GM12878 (cell line): ENCODE results near the gene BTNL9. TPM values are rescaled to one million over a fixed set of nuclear protein-coding genes. Genes with fewer than 3 reads are reported as not detected.

Experiments used
- ATAC-seq: fragments of 200-7000 bp; cut with Tn5 transposase; 3 replicates; pipeline ENCODE4 v1.9.1; 2020; ENCODE audit warnings: mild to moderate bottlenecking, moderate library complexity
- BruUV-seq: library from RNA; stranded (reverse); fragments of 400-500 nt; replicated peaks from 2 replicates; lab custom pipeline; 2021; lab: Mats Ljungman, UMichigan
- CTCF ChIA-PET: fragments of 300-600 bp; sonication (Branson Sonifier 250); formaldehyde crosslinking; extraction: SDS; loops from one replicate; lab custom pipeline; 2021; ENCODE audit warnings: inconsistent platforms; lab: Yijun Ruan, JAX
- POLR2A ChIA-PET: fragments of 350-600 bp; formaldehyde crosslinking; extraction: SDS; loops from one replicate; lab custom pipeline; 2021; ENCODE audit warnings: inconsistent platforms; lab: Charles Lee
- RAD21 ChIA-PET: fragments of 300-600 bp; sonication (Branson Sonifier 250); formaldehyde crosslinking; loops from one replicate; lab custom pipeline; 2023; ENCODE audit warnings: antibody characterized with exemption; ENCODE audit not compliant: unreplicated experiment; lab: Charles Lee
- SMC1A ChIA-PET: fragments of 300-600 bp; sonication (Branson Sonifier 250); formaldehyde crosslinking; loops from one replicate; lab custom pipeline; 2023; ENCODE audit not compliant: unreplicated experiment, uncharacterized antibody; lab: Charles Lee
- DNase-seq: peaks from one replicate; pipeline ENCODE4 v3.0.0-alpha.2; 2011; ENCODE audit warnings: low read depth, low spot score
- FAIRE-seq: peaks from 3 replicates; lab custom pipeline; 2011; peaks lifted over from hg19 to GRCh38; lab: Jason Lieb, UNC
- H2AFZ ChIP-seq: 2 replicates; pipeline ENCODE4 v1.6.0; 2011; ENCODE audit warnings: low read depth, low read length, control low read depth; ENCODE audit not compliant: control insufficient read depth
- H3K27ac ChIP-seq: 2 replicates; pipeline ENCODE4 v1.5.1; 2011; ENCODE audit warnings: control low read depth; ENCODE audit not compliant: control insufficient read depth, insufficient read depth
- H3K27me3 ChIP-seq, 2 experiments: replicated peaks in 1 of 2; 2 replicates each; pipeline versions ENCODE4 v1.6.0 to v1.6.1; 2011; ENCODE audit warnings: low read length in 1 of 2; ENCODE audit not compliant: control insufficient read depth in 2 of 2, insufficient read depth in 2 of 2
- H3K36me3 ChIP-seq, 2 experiments: 2 replicates each; pipeline ENCODE4 v1.5.1; 2011; ENCODE audit warnings: low read length in 1 of 2; ENCODE audit not compliant: control insufficient read depth in 2 of 2, insufficient read depth in 2 of 2
- H3K4me1 ChIP-seq: 2 replicates; pipeline ENCODE4 v1.6.1; 2011; ENCODE audit warnings: mild to moderate bottlenecking, low read length, moderate library complexity, mixed read lengths; ENCODE audit not compliant: control insufficient read depth, insufficient read depth
- H3K4me2 ChIP-seq: 2 replicates; pipeline ENCODE4 v1.6.0; 2011; ENCODE audit warnings: control low read depth; ENCODE audit not compliant: control insufficient read depth, insufficient read depth
- H3K4me3 ChIP-seq: fragments of 200-600 bp; sonication (generic); 2 replicates; pipeline ENCODE4 v1.5.1; 2016
- H3K79me2 ChIP-seq: 2 replicates; pipeline ENCODE4 v1.6.0; 2011; ENCODE audit warnings: low read length; ENCODE audit not compliant: control insufficient read depth, insufficient read depth
- H3K9ac ChIP-seq: 2 replicates; pipeline ENCODE4 v1.8.0; 2011; ENCODE audit warnings: low read length, control low read depth, mixed read lengths; ENCODE audit not compliant: control insufficient read depth, insufficient read depth
- H3K9me3 ChIP-seq: replicated peaks from 3 replicates; pipeline ENCODE4 v1.5.1; 2011; ENCODE audit warnings: mild to moderate bottlenecking, low read length; ENCODE audit not compliant: control insufficient read depth, insufficient read depth
- H4K20me1 ChIP-seq: 2 replicates; pipeline ENCODE4 v1.6.0; 2011; ENCODE audit not compliant: control insufficient read depth, insufficient read depth
- CTCF ChIP-seq, 3 experiments: IDR thresholded peaks in 2 of 3; conservative IDR thresholded peaks in 1 of 3; 2 replicates each; pipeline ENCODE4 v1.5.1; 2011; ENCODE audit warnings: low read depth in 3 of 3, low read length in 3 of 3, mild to moderate bottlenecking in 3 of 3, control low read depth in 2 of 3, moderate library complexity in 2 of 3, inconsistent platforms in 1 of 3, mixed read lengths in 1 of 3; ENCODE audit not compliant: control insufficient read depth in 2 of 3, insufficient read depth in 1 of 3; ENCODE audit errors: extremely low read depth in 1 of 3
- LARP7 ChIP-seq: fragments of 450-650 bp; IDR thresholded peaks from 2 replicates; pipeline ENCODE4 v1.6.1; 2017; ENCODE audit warnings: mild to moderate bottlenecking
- RAD21 ChIP-seq: IDR thresholded peaks from 2 replicates; pipeline ENCODE4 v1.6.1; 2011; ENCODE audit warnings: mild to moderate bottlenecking, low read depth, low read length, moderate library complexity; ENCODE audit not compliant: insufficient read depth
- SMC3 ChIP-seq: IDR thresholded peaks from 2 replicates; pipeline ENCODE4 v1.6.1; 2011; ENCODE audit warnings: low read length, improper control_type of control experiment, borderline replicate concordance
- WGBS: methylation state at CpG from one replicate; pipeline ENCODE4 v1.1.6; 2016; ENCODE audit warnings: low lambda C conversion rate; ENCODE audit not compliant: insufficient replicate concordance, insufficient coverage; ENCODE audit errors: missing lambda C conversion rate; 5-methylcytosine and 5-hydroxymethylcytosine counted together
- in situ Hi-C: fragments of 300-500 bp; cut with MboI; formaldehyde crosslinking; loops from 9 replicates; pipeline ENCODE4 v1.14.3; 2018; ENCODE audit warnings: mixed read lengths
- intact Hi-C: fragments of 100-400 bp; cut with micrococcal nuclease; formaldehyde crosslinking; loops from one replicate; pipeline ENCODE4 v1.14.2; 2022; ENCODE audit not compliant: unreplicated experiment
- polyA plus RNA-seq, 11 experiments: library from polyadenylated mRNA; depleted of rRNA in 4 of 11; unstranded in 6 of 11; stranded (reverse) in 5 of 11; fragments of >200 nt; fragmentation: Nextera tagmentation in 4 of 11; fragmentation: Illumina TruSeq in 1 of 11; extraction: Ambion mirVana in 4 of 11; extraction: Trizol in 1 of 11; gene quantifications; 1 replicate in 1 of 11; 2 replicates in 10 of 11; pipeline versions ENCODE4 v1.2.1 to v1.2.3, GENCODE V29; 2011 to 2016; ENCODE audit warnings: inconsistent platforms in 2 of 11, missing spikeins in 2 of 11, low read depth in 1 of 11
- total RNA-seq, 4 experiments: library from RNA; depleted of rRNA in 3 of 4; stranded (reverse); fragments of >200 nt in 3 of 4; fragmentation: Illumina TruSeq in 1 of 4; extraction: Trizol in 1 of 4; gene quantifications; 2 replicates each; pipeline versions ENCODE4 v1.2.1 to v1.2.3, GENCODE V29; 2013 to 2021

BTNL9 gene
- total and polyA plus RNA-seq, 10 of the 15 experiments (the other 5 are each of a cell fraction or from before 2014, with no cell fraction given): 0.01 to 16.5 (median 0.06) TPM; not detected in 5

- H3K27me3 ChIP-seq: no peaks in the 10 kb centered on the region
- ATAC-seq: peak; percentile 45; the same call in 2 of the 3 replicates
- no peaks in the 10 kb centered on the region for H4K20me1 ChIP-seq
- intact Hi-C loops: no loop called here
- no TSS peak for BruUV-seq
- SMC1A ChIA-PET: interaction anchor here (0.5 to 1.4 kb wide), 6 partner anchors 23 to 259 kb away, joined by 3 to 4 read pairs (median 4); no protein-coding TSS in a partner anchor
- H3K4me2 ChIP-seq: no peak overlapping the region
- FAIRE-seq: no peak
- POLR2A ChIA-PET: no interaction called here
- no peaks in the 10 kb centered on the region; the same call in 2 of the 3 replicates for H3K9me3 ChIP-seq
- TF ChIP-seq RAD21 (peak; percentile 31; the same call in 1 of the 2 replicates), SMC3 (peak; percentile 44; the same call in 1 of the 2 replicates), CTCF (IDR thresholded peaks at IDR 0.05 in 2 of 3, conservative IDR thresholded peaks at IDR 0.05 in 1 of 3; ENCODE audit: control insufficient read depth in 2 of 3, extremely low read depth in 1 of 3, insufficient read depth in 1 of 3, low read depth in 3 of 3, low read length in 3 of 3) (peak in 2 of 3 experiments; percentile 36 to 48; a peak in 4 of 6 replicates), LARP7 (no peak)
- TF ChIP-seq, all 136 proteins: peak for 3
- Histone ChIP-seq H3K9ac (no peak overlapping the region), H3K4me3 (no peak overlapping the region), H3K36me3 (no peaks in the 10 kb centered on the region), H3K79me2 (no peaks in the 10 kb centered on the region), H3K27ac (no peak overlapping the region), H3K4me1 (no peaks in the 10 kb centered on the region), H2AFZ (no peak overlapping the region)
- WGBS: 44% methylated on average over 12 of the region's 12 CpGs
- ChIA-PET CTCF (interaction anchor here (0.9 to 3.4 kb wide), 10 partner anchors 11 to 174 kb away, joined by 3 to 12 read pairs (median 4); no protein-coding TSS in a partner anchor), RAD21 (interaction anchor here (0.7 to 2.2 kb wide), 4 partner anchors 107 to 133 kb away, joined by 3 to 7 read pairs (median 4); no protein-coding TSS in a partner anchor)
- in situ Hi-C loops: no loop called here
- DNase-seq: no peak
These were observed 3.4 kb downstream of the BTNL9 start for GRCh38 chr5:181043285-181044092.
